ENCODE data around the gene DVL2.
"Not testable (repeated sequence)": the region's sequence is repeated elsewhere in the genome, so short reads cannot be mapped to it uniquely, and the experiment has no call there.

The DVL2 gene

GRCh38 chr17:7196651-7197401 is 37.5 kb downstream of the DVL2 start:
- DNase-seq (ENCODE audit: low read depth): no peak

GRCh38 chr17:7195971-7196370 is 38.3 kb downstream of the DVL2 start:
- no peak for DNase-seq (ENCODE audit: low read depth)

GRCh38 chr17:7192271-7192937 is 41.9 kb downstream of the DVL2 start:
- no peak for DNase-seq (ENCODE audit: low read depth)

GRCh38 chr17:7191571-7192270 is 42.6 kb downstream of the DVL2 start:
- no peak for DNase-seq (ENCODE audit: low read depth)

GRCh38 chr17:7191069-7191468 is 43.2 kb downstream of the DVL2 start:
- no peak for DNase-seq (ENCODE audit: low read depth)

GRCh38 chr17:7190276-7190917 is 43.9 kb downstream of the DVL2 start:
- no peak for DNase-seq (ENCODE audit: low read depth)

- no peak for DNase-seq (ENCODE audit: low read depth)
These were observed 48.1 kb downstream of the DVL2 start for GRCh38 chr17:7186241-7186640.

- DNase-seq (ENCODE audit: low read depth): no peak
These were observed 49.7 kb downstream of the DVL2 start for GRCh38 chr17:7184647-7185046.

GRCh38 chr17:7184091-7184488 is 50.2 kb downstream of the DVL2 start:
- DNase-seq (ENCODE audit: low read depth): no peak

- DNase-seq (ENCODE audit: low read depth): no peak
These were observed 50.8 kb downstream of the DVL2 start for GRCh38 chr17:7183433-7184090.

- not testable (repeated sequence) for DNase-seq (ENCODE audit: low read depth)
These were observed 52.2 kb downstream of the DVL2 start for GRCh38 chr17:7182101-7182500.

GRCh38 chr17:7179317-7180254 is 54.7 kb downstream of the DVL2 start, which contains the start of gene ASGR1:
Gene ASGR1, minus strand, starts transcription at chr17:7179370. Its CDS starts 807 bp downstream, at chr17:7178563.
- DNase-seq (ENCODE audit: low read depth): no peak

GRCh38 chr17:7178973-7179316 is 55.4 kb downstream of the DVL2 start:
- no peak for DNase-seq (ENCODE audit: low read depth)

- no peak for DNase-seq (ENCODE audit: low read depth)
These were observed 56.3 kb downstream of the DVL2 start for GRCh38 chr17:7177954-7178477.

GRCh38 chr17:7177191-7177953 is 56.9 kb downstream of the DVL2 start:
- DNase-seq (ENCODE audit: low read depth): peak; percentile 31

GRCh38 chr17:7176841-7177190 is 57.5 kb downstream of the DVL2 start:
- DNase-seq (ENCODE audit: low read depth): no peak

GRCh38 chr17:7176107-7176840 is 58.0 kb downstream of the DVL2 start:
- DNase-seq (ENCODE audit: low read depth): no peak
